ENCODE results near the gene AFF1.

The AFF1 gene

DNA sequence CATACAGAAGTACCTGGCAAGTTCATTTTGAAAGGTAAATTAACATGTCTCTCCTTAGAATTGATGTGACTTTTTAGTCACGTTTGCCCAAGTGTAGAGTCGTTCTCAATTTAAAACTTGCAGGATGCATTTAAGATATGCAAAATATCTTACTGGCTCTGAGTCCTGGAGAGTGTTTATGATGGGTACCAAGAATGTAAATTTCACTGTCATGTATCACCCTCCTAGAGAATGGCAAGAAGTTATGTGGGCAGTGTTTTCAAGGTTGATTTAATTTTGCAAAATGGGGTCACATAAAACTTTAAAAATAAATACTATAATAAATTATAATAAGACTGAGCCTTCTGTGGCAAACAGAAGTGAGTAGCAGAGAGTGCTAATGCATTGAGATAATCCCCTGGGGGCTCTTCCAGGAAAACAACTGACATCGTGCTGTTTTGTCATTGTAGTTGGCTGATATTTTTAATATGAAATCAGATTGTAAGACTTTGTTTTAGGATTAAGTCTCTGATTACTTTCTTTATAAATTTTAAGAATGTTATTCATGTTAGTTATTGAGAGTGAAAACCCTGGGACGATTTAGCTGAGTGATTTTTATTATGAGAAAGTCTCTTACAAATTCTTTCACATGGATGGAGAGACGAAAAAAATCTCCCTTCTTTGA is 103.0 kb downstream of the AFF1 start:
- FAIRE-seq, result no peak
- TF ChIP-seq TAF1 (IDR thresholded peaks at IDR 0.05; ENCODE audit: borderline replicate concordance, low read depth, low read length), result no peak
- DNase-seq (ENCODE audit: insufficient read length), result no peak

- no peak for DNase-seq (ENCODE audit: insufficient read length)
These were observed 104.2 kb downstream of the AFF1 start for GRCh38 chr4:87038837-87039615.

GRCh38 chr4:87041141-87041540 is 106.3 kb downstream of the AFF1 start:
- FAIRE-seq, result no peak
- DNase-seq (ENCODE audit: insufficient read length), result no peak
- TF ChIP-seq POLR2A (IDR thresholded peaks at IDR 0.05; ENCODE audit: low read depth, low read length) (no peak), POLR2AphosphoS5 (IDR thresholded peaks at IDR 0.05; ENCODE audit: low read depth, low read length) (no peak), TAF1 (IDR thresholded peaks at IDR 0.05; ENCODE audit: borderline replicate concordance, low read depth, low read length) (no peak)

More at GRCh38 chr4:87038837-87039615, 104.2 kb downstream of the AFF1 start:
- FAIRE-seq, result no peak
- TF ChIP-seq POLR2AphosphoS5 (IDR thresholded peaks at IDR 0.05; ENCODE audit: low read depth, low read length), result no peak
- TF ChIP-seq TAF1 (IDR thresholded peaks at IDR 0.05; ENCODE audit: borderline replicate concordance, low read depth, low read length), result no peak
- no peak for TF ChIP-seq POLR2A (IDR thresholded peaks at IDR 0.05; ENCODE audit: low read depth, low read length)

GRCh38 chr4:87042221-87042620 is 107.4 kb downstream of the AFF1 start:
- TF ChIP-seq POLR2AphosphoS5 (IDR thresholded peaks at IDR 0.05; ENCODE audit: low read depth, low read length) (no peak), POLR2A (IDR thresholded peaks at IDR 0.05; ENCODE audit: low read depth, low read length) (no peak), TAF1 (IDR thresholded peaks at IDR 0.05; ENCODE audit: borderline replicate concordance, low read depth, low read length) (no peak)
- no peak for FAIRE-seq
- DNase-seq (ENCODE audit: insufficient read length), result no peak

DNA sequence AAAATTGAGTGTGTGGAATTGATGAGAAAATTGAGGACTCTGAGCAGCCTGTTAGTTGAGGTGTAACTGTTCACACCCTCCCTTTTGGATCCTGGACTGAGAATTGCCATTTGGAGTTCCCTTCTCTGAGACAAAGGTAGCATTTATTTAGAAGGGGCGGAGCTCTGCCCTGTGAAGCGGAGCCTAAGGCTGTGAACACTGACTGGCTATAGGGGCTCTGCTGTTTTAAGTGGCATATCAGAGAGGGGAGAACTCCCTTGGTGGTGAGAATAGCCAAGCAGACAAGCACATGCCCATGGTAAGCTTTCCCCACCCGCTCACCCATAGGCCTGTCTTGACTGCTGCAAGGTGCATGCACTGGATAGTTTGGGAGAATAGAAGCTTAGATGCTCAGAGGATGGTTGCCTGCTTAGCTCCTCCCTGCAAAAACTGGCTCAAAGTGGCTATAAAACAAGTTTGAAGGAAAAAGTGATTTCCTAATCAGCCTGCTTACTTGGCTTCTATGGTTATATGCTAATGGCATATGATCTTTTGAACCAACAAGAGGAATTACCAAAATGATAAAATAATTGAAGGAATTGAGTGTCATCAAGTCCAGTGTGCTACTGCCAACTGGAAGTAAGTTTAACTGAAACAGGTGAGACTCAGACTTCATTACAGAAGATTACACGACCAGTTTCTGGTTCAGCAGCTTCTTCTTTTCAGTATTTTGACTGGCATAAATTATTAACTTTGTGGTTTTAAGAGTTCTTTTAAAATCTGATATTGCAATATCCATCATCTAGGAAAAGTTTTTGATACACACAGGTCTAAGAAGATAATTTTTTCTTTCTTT is 108.4 kb downstream of the AFF1 start:
- DNase-seq (ENCODE audit: insufficient read length), result no peak
- no peak for TF ChIP-seq TAF1 (IDR thresholded peaks at IDR 0.05; ENCODE audit: borderline replicate concordance, low read depth, low read length)
- TF ChIP-seq POLR2AphosphoS5 (IDR thresholded peaks at IDR 0.05; ENCODE audit: low read depth, low read length), result no peak
- TF ChIP-seq POLR2A (IDR thresholded peaks at IDR 0.05; ENCODE audit: low read depth, low read length), result no peak
- FAIRE-seq, result no peak

DNA sequence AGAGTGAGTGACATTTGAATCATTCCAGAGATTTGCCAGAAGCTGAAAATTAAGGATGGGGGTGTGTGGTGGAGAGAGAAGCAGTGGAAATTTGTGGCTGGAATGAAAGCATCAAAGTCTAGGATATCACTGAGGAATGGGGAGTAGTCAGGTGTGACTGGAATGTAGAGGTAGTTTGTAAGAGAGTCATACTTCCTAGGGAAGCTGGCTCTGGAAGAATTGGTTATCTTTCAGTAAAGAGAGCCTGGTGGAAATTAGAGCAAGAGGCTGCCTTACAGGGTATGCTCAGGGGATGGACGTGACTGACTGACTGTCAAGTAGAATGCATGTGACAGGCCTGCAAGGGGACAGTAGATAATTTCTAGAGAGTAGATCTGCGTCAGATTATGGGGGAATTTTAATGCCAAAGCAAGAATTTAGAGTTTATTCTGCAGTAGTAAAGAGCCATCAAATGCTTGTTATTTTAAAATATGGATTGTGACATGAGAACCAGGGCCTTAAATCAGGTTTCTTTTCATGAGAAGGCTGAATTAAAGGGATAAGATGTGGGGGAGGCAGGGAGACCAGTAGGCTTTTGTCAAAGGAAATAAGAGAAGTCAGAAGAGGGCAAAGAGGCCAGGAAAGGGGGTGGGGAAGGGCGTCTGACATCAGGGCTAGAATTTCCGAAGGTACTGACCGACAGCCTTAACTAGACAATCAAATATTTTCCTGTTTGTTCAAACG is 109.9 kb downstream of the AFF1 start:
- TF ChIP-seq POLR2A (IDR thresholded peaks at IDR 0.05; ENCODE audit: low read depth, low read length), result no peak
- no peak for TF ChIP-seq POLR2AphosphoS5 (IDR thresholded peaks at IDR 0.05; ENCODE audit: low read depth, low read length)
- no peak for TF ChIP-seq TAF1 (IDR thresholded peaks at IDR 0.05; ENCODE audit: borderline replicate concordance, low read depth, low read length)
- peak; percentile 62 for FAIRE-seq
- DNase-seq (ENCODE audit: insufficient read length), result no peak

GRCh38 chr4:87045234-87045558 is 110.4 kb downstream of the AFF1 start:
- FAIRE-seq, result no peak
- no peak for TF ChIP-seq POLR2AphosphoS5 (IDR thresholded peaks at IDR 0.05; ENCODE audit: low read depth, low read length)
- no peak for DNase-seq (ENCODE audit: insufficient read length)

- no peak for DNase-seq (ENCODE audit: insufficient read length)
These were observed 110.8 kb downstream of the AFF1 start for GRCh38 chr4:87045659-87046058.

GRCh38 chr4:87046121-87046551 is 111.3 kb downstream of the AFF1 start:
- DNase-seq (ENCODE audit: insufficient read length) (no peak), FAIRE-seq (no peak)
- TF ChIP-seq POLR2A (IDR thresholded peaks at IDR 0.05; ENCODE audit: low read depth, low read length), result no peak
- no peak for TF ChIP-seq TAF1 (IDR thresholded peaks at IDR 0.05; ENCODE audit: borderline replicate concordance, low read depth, low read length)
- no peak for TF ChIP-seq POLR2AphosphoS5 (IDR thresholded peaks at IDR 0.05; ENCODE audit: low read depth, low read length)

More at GRCh38 chr4:87045659-87046058, 110.8 kb downstream of the AFF1 start:
- TF ChIP-seq TAF1 (IDR thresholded peaks at IDR 0.05; ENCODE audit: borderline replicate concordance, low read depth, low read length) (no peak), POLR2AphosphoS5 (IDR thresholded peaks at IDR 0.05; ENCODE audit: low read depth, low read length) (no peak), POLR2A (IDR thresholded peaks at IDR 0.05; ENCODE audit: low read depth, low read length) (no peak)
- no peak for FAIRE-seq

GRCh38 chr4:87047281-87047798 is 112.5 kb downstream of the AFF1 start:
- FAIRE-seq, result no peak

GRCh38 chr4:87049508-87049907 is 114.7 kb downstream of the AFF1 start:
- TF ChIP-seq TAF1 (IDR thresholded peaks at IDR 0.05; ENCODE audit: borderline replicate concordance, low read depth, low read length) (no peak), POLR2AphosphoS5 (IDR thresholded peaks at IDR 0.05; ENCODE audit: low read depth, low read length) (no peak), POLR2A (IDR thresholded peaks at IDR 0.05; ENCODE audit: low read depth, low read length) (no peak)
- no peak for DNase-seq (ENCODE audit: insufficient read length)
- no peak for FAIRE-seq

More at GRCh38 chr4:87047281-87047798, 112.5 kb downstream of the AFF1 start:
- TF ChIP-seq POLR2AphosphoS5 (IDR thresholded peaks at IDR 0.05; ENCODE audit: low read depth, low read length) (no peak), TAF1 (IDR thresholded peaks at IDR 0.05; ENCODE audit: borderline replicate concordance, low read depth, low read length) (no peak), POLR2A (IDR thresholded peaks at IDR 0.05; ENCODE audit: low read depth, low read length) (no peak)
- DNase-seq (ENCODE audit: insufficient read length), result no peak

All from GM12892 (cell line).